HEK293T (cell line): Measurements from ENCODE around the gene VPS41.

ENCODE experiments used
- ARNT ChIP-seq: fragments of 450-650 bp; IDR thresholded peaks from 2 replicates; pipeline ENCODE4 v1.6.1; 2017; ENCODE audit warnings: mild to moderate bottlenecking
- CTBP1 ChIP-seq: fragments of 450-650 bp; IDR thresholded peaks from 2 replicates; pipeline ENCODE4 v1.6.1; 2016; ENCODE audit warnings: borderline replicate concordance
- NFRKB ChIP-seq: fragments of 450-650 bp; IDR thresholded peaks from 2 replicates; pipeline ENCODE4 v1.6.1; 2016; ENCODE audit warnings: mild to moderate bottlenecking, moderate library complexity
- PKNOX1 ChIP-seq: fragments of 450-650 bp; IDR thresholded peaks from 2 replicates; pipeline ENCODE4 v1.6.1; 2016
- SP1 ChIP-seq: fragments of 450-650 bp; IDR thresholded peaks from 2 replicates; pipeline ENCODE4 v1.6.1; 2017
- TARDBP ChIP-seq: fragments of 450-650 bp; IDR thresholded peaks from 2 replicates; pipeline ENCODE4 v1.6.1; 2016

- TF ChIP-seq PKNOX1 (no peak), NFRKB (no peak), TARDBP (no peak), SP1 (no peak), ARNT (no peak), CTBP1 (no peak)
Measured at GRCh38 chr7:38781991-38782390, 127.0 kb downstream of the VPS41 start.
